HepG2 (cell line): Measurements from ENCODE around the gene VAMP8. TPM values are rescaled to one million over a fixed set of nuclear protein-coding genes. Genes with fewer than 3 reads are reported as not detected.
A peak's percentile ranks its signal among the peaks of the same experiment; 100 is the strongest.

Experiments used
- FOXO4 ChIP-seq: sonication (generic); formaldehyde crosslinking; conservative IDR thresholded peaks from 2 replicates; pipeline ENCODE4 v1.8.1; 2023; ENCODE audit warnings: missing genetic modification reagents
- HDAC6 ChIP-seq: fragments of 200-600 bp; sonication (generic); IDR thresholded peaks from 2 replicates; pipeline ENCODE4 v1.7.0; 2017; ENCODE audit warnings: mild to moderate bottlenecking, antibody characterized with exemption, low read length, low read depth
- HIC2 ChIP-seq: sonication (generic); formaldehyde crosslinking; IDR thresholded peaks from 2 replicates; pipeline ENCODE4 v1.9.0; 2022; ENCODE audit warnings: low read depth, missing genetic modification reagents
- MAZ ChIP-seq, 2 experiments: sonication (generic) in 1 of 2; formaldehyde crosslinking in 1 of 2; IDR thresholded peaks; 2 replicates each; pipeline versions ENCODE4 v1.5.0 to v1.6.1; 2012 to 2020; ENCODE audit warnings: low read depth in 2 of 2, mild to moderate bottlenecking in 2 of 2, borderline replicate concordance in 1 of 2, improper control_type of control experiment in 1 of 2, low read length in 1 of 2, missing genetic modification reagents in 1 of 2, moderate library complexity in 1 of 2
- MBD4 ChIP-seq: IDR thresholded peaks from 2 replicates; pipeline ENCODE4 v1.6.1; 2012; ENCODE audit warnings: low read length, inconsistent platforms, borderline replicate concordance
- MEIS1 ChIP-seq: sonication (generic); formaldehyde crosslinking; IDR thresholded peaks from 2 replicates; pipeline ENCODE4 v1.9.0; 2021; ENCODE audit warnings: mild to moderate bottlenecking, missing genetic modification reagents, moderate library complexity, borderline replicate concordance
- PLRG1 ChIP-seq: fragments of 450-650 bp; conservative IDR thresholded peaks from 2 replicates; pipeline ENCODE4 v1.6.1; 2016
- REXO4 ChIP-seq: sonication (generic); formaldehyde crosslinking; IDR thresholded peaks from 2 replicates; pipeline ENCODE4 v1.8.0; 2022; ENCODE audit warnings: missing genetic modification reagents, mild to moderate bottlenecking, borderline replicate concordance
- SMARCE1 ChIP-seq: fragments of 450-650 bp; IDR thresholded peaks from 2 replicates; pipeline ENCODE4 v1.6.1; 2017; ENCODE audit warnings: borderline replicate concordance
- SNAI1 ChIP-seq: sonication (generic); formaldehyde crosslinking; IDR thresholded peaks from 2 replicates; pipeline ENCODE4 v1.5.0; 2020; ENCODE audit warnings: mild to moderate bottlenecking, missing genetic modification reagents, borderline replicate concordance
- TOE1 ChIP-seq: sonication (generic); formaldehyde crosslinking; IDR thresholded peaks from 2 replicates; pipeline ENCODE4 v1.4.0; 2020; ENCODE audit warnings: mild to moderate bottlenecking, missing genetic modification reagents
- ZBTB46 ChIP-seq: sonication (generic); formaldehyde crosslinking; IDR thresholded peaks from 2 replicates; pipeline ENCODE4 v1.4.0; 2020; ENCODE audit warnings: mild to moderate bottlenecking, missing genetic modification reagents, borderline replicate concordance
- ZNF138 ChIP-seq: sonication (generic); formaldehyde crosslinking; IDR thresholded peaks from 2 replicates; pipeline ENCODE4 v1.5.0; 2020; ENCODE audit warnings: mild to moderate bottlenecking, low read depth, missing genetic modification reagents
- ZNF160 ChIP-seq: sonication (generic); formaldehyde crosslinking; IDR thresholded peaks from 2 replicates; pipeline ENCODE4 v1.8.0; 2022; ENCODE audit warnings: mild to moderate bottlenecking, inconsistent platforms, missing genetic modification reagents
- ZNF3 ChIP-seq: IDR thresholded peaks from 2 replicates; pipeline ENCODE4 v1.7.0; 2017; ENCODE audit warnings: inconsistent platforms
- ZNF367 ChIP-seq: sonication (generic); formaldehyde crosslinking; IDR thresholded peaks from 2 replicates; pipeline ENCODE4 v1.4.0; 2020; ENCODE audit warnings: missing genetic modification reagents, borderline replicate concordance
- ZNF710 ChIP-seq: sonication (generic); formaldehyde crosslinking; IDR thresholded peaks from 2 replicates; pipeline ENCODE4 v1.5.0; 2020; ENCODE audit warnings: mild to moderate bottlenecking, missing genetic modification reagents, borderline replicate concordance
- ZNF772 ChIP-seq: sonication (generic); formaldehyde crosslinking; IDR thresholded peaks from 2 replicates; pipeline ENCODE4 v1.5.0; 2020; ENCODE audit warnings: mild to moderate bottlenecking, missing genetic modification reagents
- ZNF780A ChIP-seq: sonication (generic); formaldehyde crosslinking; IDR thresholded peaks from 2 replicates; pipeline ENCODE4 v1.8.0; 2022; ENCODE audit warnings: mild to moderate bottlenecking, missing genetic modification reagents, moderate library complexity
- polyA plus RNA-seq, 8 experiments: library from polyadenylated mRNA; depleted of rRNA in 3 of 8; stranded (reverse) in 7 of 8; unstranded in 1 of 8; fragments of >200 nt; fragmentation: Illumina TruSeq in 4 of 8; extraction: Trizol in 4 of 8; gene quantifications; 2 replicates each; pipeline versions ENCODE4 v1.2.1 to v1.2.3, GENCODE V29; 2011 to 2016; ENCODE audit warnings: low read depth in 4 of 8, missing spikeins in 1 of 8, mixed read lengths in 1 of 8; ENCODE audit not compliant: insufficient read depth in 1 of 8
- total RNA-seq, 5 experiments: library from RNA; depleted of rRNA; stranded (reverse); fragments of >200 nt; fragmentation: Illumina TruSeq; extraction: Trizol; gene quantifications; 2 replicates each; pipeline ENCODE4 v1.2.3, GENCODE V29; 2016; ENCODE audit warnings: low read depth in 1 of 5

VAMP8 gene
- total and polyA plus RNA-seq, 2 of the 13 experiments (the other 11 are each of a cell fraction or from before 2014, with no cell fraction given): 83.3 to 157 TPM

GRCh38 chr2:85539361-85540132, 37.8 kb upstream of the VAMP8 start (continued):
- TF ChIP-seq HIC2 (peak; percentile 64; the same call in 1 of the 2 replicates), PLRG1 (no peak), TOE1 (no peak), SMARCE1 (no peak), MAZ (IDR thresholded peaks at IDR 0.05; ENCODE audit: borderline replicate concordance, low read depth, low read length) (no peak; the same call in 1 of the 2 replicates), MAZ (CRISPR knock-in tag; IDR thresholded peaks at IDR 0.05; ENCODE audit: low read depth) (peak; percentile 88), ZNF138 (CRISPR knock-in tag) (0 out of 2 replicates have a peak, but pooled peaks have one; percentile 77), ZNF772 (CRISPR knock-in tag) (peak; percentile 92), REXO4 (CRISPR knock-in tag) (0 out of 2 replicates have a peak, but pooled peaks have one; percentile 77), ZNF367 (CRISPR knock-in tag) (peak; percentile 90; the same call in 1 of the 2 replicates), MEIS1 (CRISPR knock-in tag) (peak; percentile 87), MBD4 (no peak), ZBTB46 (CRISPR knock-in tag) (0 out of 2 replicates have a peak, but pooled peaks have one; percentile 31), ZNF160 (CRISPR knock-in tag) (peak; percentile 85; the same call in 1 of the 2 replicates), FOXO4 (CRISPR knock-in tag) (0 out of 2 replicates have a peak, but pooled peaks have one; percentile 45), SNAI1 (CRISPR knock-in tag) (peak; percentile 95), ZNF710 (CRISPR knock-in tag) (peak; percentile 86; the same call in 1 of the 2 replicates), ZNF3 (CRISPR knock-in tag) (no peak), HDAC6 (no peak; the same call in 1 of the 2 replicates), ZNF780A (CRISPR knock-in tag) (no peak; the same call in 1 of the 2 replicates)
